H1 (cell line): ENCODE measurements around the gene KLHL17. TPM values are rescaled to one million over a fixed set of nuclear protein-coding genes. Genes with fewer than 3 reads are reported as not detected.

Experiments
- GABPA ChIP-seq: IDR thresholded peaks from 2 replicates; pipeline ENCODE4 v1.6.1; 2011; ENCODE audit warnings: mild to moderate bottlenecking, low read length, moderate library complexity, borderline replicate concordance; ENCODE audit not compliant: insufficient read depth
- polyA plus RNA-seq, 7 experiments: library from polyadenylated mRNA; depleted of rRNA in 3 of 7; stranded (reverse) in 5 of 7; unstranded in 2 of 7; fragments of >200 nt in 5 of 7; fragments of 200-250 nt in 2 of 7; gene quantifications; 1 replicate in 5 of 7; 2 replicates in 1 of 7; 4 replicates in 1 of 7; pipeline versions ENCODE4 v1.2.1 to v1.2.3, GENCODE V29; 2011 to 2013; ENCODE audit warnings: missing spikeins in 2 of 7, mixed read lengths in 2 of 7
- total RNA-seq: library from RNA; stranded (reverse); fragmentation: NEBNext Ultra II Directional; extraction: Animal tissue kit (Norgen Biotek cat#: 25700); gene quantifications from 2 replicates; pipeline ENCODE4 v1.2.1, GENCODE V29; 2021

The KLHL17 gene
- total and polyA plus RNA-seq, 2 of the 8 experiments (the other 6 are each of a cell fraction or from before 2014, with no cell fraction given): 32.6 to 36.1 TPM

- no peak for TF ChIP-seq GABPA
Measured at GRCh38 chr1:925561-926421, 34.6 kb upstream of the KLHL17 start (continued).
